Activated CD4-positive, alpha-beta T cell treated with anti-CD3 and anti-CD28 coated beads, Interleukin-2, amount 50 U/mL, for 1 hour (primary cell): ENCODE data around the gene SHQ1.
"Not testable (repeated sequence)": the region's sequence is repeated elsewhere in the genome, so short reads cannot be mapped to it uniquely, and the experiment has no call there.

Experiments
- DNase-seq: peaks from one replicate; pipeline ENCODE4 v3.0.0-alpha.2; 2020

SHQ1 gene

GRCh38 chr3:72746430-72747411, 101.5 kb downstream of the SHQ1 start:
- DNase-seq, result no peak

GRCh38 chr3:72745146-72745999, 102.9 kb downstream of the SHQ1 start:
- no peak for DNase-seq

GRCh38 chr3:72744330-72744729, 103.9 kb downstream of the SHQ1 start:
- DNase-seq, result no peak

- no peak for DNase-seq
Measured at GRCh38 chr3:72739531-72740466, 108.4 kb downstream of the SHQ1 start.

- peak; percentile 69 for DNase-seq
Measured at GRCh38 chr3:72738752-72739530, 109.3 kb downstream of the SHQ1 start.

GRCh38 chr3:72735072-72735471, 113.2 kb downstream of the SHQ1 start:
- not testable (repeated sequence) for DNase-seq

GRCh38 chr3:72733676-72734075, 114.6 kb downstream of the SHQ1 start:
- DNase-seq, result no peak

- not testable (repeated sequence) for DNase-seq
Measured at GRCh38 chr3:72732666-72733345, 115.4 kb downstream of the SHQ1 start.

- no peak for DNase-seq
Measured at GRCh38 chr3:72728958-72729467, 119.2 kb downstream of the SHQ1 start.

DNA sequence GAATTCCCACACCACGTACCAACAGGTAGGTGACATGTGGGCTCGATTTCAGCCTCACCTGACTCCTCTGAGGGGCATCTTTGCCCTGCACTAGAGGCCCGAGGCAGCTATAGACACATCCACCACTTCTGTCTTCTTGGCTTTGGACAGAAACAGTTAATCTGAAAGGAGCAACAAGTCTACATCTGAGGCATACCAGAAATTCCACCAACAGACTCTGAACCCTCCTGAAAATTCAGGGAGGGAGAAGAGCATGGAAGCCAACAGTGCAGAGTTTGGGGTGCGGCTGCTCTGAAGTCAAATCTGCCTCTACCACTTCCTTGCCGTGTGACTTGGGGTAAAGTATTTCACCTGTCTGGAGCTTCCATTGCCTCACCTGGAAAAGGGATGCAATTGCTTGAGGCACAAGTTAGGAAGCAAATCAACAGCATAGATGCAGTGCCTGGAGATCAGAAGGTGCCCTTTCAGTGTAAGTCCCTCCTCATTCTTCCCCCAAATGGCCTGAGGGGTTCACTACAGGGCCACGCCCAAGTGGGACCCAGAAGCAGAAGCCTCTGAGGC, 119.8 kb downstream of the SHQ1 start:
- no peak for DNase-seq

DNA sequence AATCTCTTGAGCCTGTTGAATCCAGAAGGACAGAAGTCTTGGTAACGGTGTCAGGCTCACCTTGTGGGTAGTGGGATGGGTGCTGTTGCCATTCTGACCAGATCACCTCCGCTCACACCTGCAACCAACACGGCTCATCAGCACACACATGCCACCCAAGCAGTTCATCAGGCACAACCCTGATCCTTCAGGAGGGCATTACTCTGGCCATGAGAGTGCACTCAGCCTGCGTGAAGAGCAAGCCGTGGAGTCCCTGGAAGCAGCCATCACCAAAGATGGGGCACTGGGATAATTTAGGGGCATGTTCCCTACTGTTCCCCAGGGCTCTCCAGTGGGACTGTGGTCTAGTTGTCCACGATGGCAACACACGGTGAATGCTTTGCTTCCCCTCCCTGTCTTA, 120.5 kb downstream of the SHQ1 start:
- DNase-seq, result no peak

- no peak for DNase-seq
Measured at GRCh38 chr3:72727172-72727571, 121.1 kb downstream of the SHQ1 start.

DNA sequence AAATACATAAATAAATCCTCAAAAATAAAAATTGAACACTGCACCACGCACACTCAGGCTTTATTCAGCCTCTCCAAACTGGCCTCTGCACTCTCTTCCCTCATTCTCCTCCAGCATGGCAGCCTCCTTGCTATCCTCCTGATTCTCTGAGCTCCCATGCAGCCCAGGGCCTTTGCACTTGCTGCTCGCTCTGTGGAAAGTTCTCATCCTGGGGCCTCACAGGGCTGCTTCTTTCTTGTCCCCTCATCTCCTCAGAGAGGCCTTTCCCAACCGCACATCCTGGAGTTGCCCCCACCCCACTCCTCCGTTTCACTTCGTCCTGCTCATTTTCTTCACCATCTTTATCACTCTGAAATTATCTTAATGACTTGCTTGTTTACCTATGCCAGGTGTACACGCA, 123.0 kb downstream of the SHQ1 start:
- no peak for DNase-seq

DNA sequence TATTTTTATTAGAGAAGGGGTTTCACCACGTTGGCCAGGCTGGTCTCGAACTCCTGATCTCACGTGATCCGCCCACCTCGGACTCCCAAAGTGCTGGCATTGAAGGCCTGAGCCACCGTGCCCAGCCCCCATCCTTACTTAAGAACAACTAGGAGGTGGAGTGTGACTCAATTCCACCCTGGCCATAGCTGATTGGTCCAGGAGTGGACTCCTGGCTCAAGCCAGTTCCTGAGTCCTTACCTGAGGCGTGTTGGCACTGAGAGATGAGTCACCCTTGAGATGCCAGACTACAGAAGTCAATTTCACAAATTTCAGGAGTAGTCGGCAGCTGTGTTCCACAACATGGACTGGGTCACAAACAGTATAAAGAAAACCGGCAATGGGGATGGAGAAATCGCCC, 124.2 kb downstream of the SHQ1 start:
- DNase-seq, result no peak

DNA sequence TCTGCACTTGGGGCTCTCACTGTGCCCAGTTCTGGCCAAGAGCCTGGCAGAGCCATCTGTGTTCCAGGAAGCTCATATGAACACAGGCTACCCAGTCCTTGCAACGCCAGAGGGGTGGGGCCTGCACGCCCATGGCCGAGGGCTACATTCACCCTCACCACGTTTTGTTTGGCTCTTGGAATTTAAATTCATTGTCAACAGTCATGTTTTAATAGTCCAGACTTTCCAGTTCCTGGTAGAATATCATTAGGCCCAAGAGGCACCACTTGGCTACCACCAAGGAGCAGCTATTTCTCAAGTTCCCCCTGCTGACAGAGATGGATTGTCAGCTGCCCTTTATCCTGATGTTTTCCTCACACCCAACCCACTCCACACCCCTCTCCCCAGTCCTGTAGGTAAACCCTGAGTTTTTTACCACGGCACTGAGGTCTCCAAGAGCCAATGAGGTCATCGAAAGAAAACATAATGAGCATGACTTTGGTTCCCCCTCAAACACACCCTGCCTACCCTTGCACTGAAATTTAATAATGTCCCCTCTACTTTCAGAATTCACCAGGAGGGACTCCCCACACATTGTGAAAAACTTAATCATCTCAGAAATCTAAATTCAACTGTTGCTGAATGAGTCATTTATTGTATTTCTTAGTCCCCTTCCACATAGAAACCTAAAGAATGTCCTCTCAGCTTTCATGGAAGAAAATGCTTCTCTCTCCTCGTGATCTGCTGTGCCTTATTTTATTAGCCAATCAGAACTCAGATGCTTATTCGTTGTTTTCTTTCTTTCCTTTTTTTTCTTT, 125.1 kb downstream of the SHQ1 start:
- no peak for DNase-seq

GRCh38 chr3:72721683-72722381, 126.4 kb downstream of the SHQ1 start:
- no peak for DNase-seq

GRCh38 chr3:72720566-72720965, 127.7 kb downstream of the SHQ1 start:
- no peak for DNase-seq

DNA sequence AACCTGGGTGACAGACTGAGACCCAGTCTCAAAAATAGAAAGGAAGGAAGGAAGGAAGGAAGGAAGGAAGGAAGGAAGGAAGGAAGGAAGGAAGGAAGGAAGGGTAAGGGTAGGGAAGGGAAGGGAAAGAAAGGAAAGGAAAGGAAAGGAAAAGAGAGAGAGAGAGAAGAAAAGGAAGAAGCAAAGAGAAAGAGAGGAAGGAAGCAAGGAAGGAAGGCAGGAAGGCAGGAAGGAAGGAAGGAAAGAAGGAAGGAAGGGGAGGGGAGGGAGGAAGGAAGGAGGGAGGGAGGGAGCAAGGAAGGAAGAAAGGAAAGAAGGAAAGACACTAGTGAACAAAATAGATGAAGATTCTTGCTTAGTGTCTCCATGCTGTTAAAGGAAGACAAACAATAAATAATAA, 129.1 kb downstream of the SHQ1 start:
- no peak for DNase-seq

- not testable (repeated sequence) for DNase-seq
Measured at GRCh38 chr3:72714135-72714534, 134.1 kb downstream of the SHQ1 start.
